Liver (tissue), 3 donors: ENCODE measurements around the gene TENM3.

Experiments used
- EGR1 ChIP-seq, 2 donors: IDR thresholded peaks; 2 replicates each; pipeline ENCODE4 v1.6.1; 2016 to 2018; ENCODE audit warnings: antibody characterized with exemption in 2 of 2, low read depth in 2 of 2
- FOXA2 ChIP-seq: IDR thresholded peaks from 2 replicates; pipeline ENCODE4 v1.6.1; 2016; ENCODE audit warnings: antibody characterized with exemption
- GABPA ChIP-seq, 2 donors: IDR thresholded peaks in 1 of 2; conservative IDR thresholded peaks in 1 of 2; 2 replicates each; pipeline ENCODE4 v1.6.1; 2016; ENCODE audit warnings: antibody characterized with exemption in 2 of 2, mild to moderate bottlenecking in 1 of 2, moderate library complexity in 1 of 2
- RAD21 ChIP-seq, 2 donors: IDR thresholded peaks; 2 replicates each; pipeline ENCODE4 v1.6.1; 2016; ENCODE audit warnings: antibody characterized with exemption in 2 of 2, mild to moderate bottlenecking in 2 of 2
- RXRA ChIP-seq, 2 donors: IDR thresholded peaks; 2 replicates each; pipeline ENCODE4 v1.6.1; 2017 to 2018; ENCODE audit warnings: antibody characterized with exemption in 2 of 2, mild to moderate bottlenecking in 1 of 2
- SP1 ChIP-seq: IDR thresholded peaks from 2 replicates; pipeline ENCODE4 v1.6.1; 2018; ENCODE audit warnings: antibody characterized with exemption, mild to moderate bottlenecking
- TAF1 ChIP-seq: conservative IDR thresholded peaks from 2 replicates; pipeline ENCODE4 v1.6.1; 2016; ENCODE audit warnings: antibody characterized with exemption, mild to moderate bottlenecking
- YY1 ChIP-seq: IDR thresholded peaks from 2 replicates; pipeline ENCODE4 v1.6.1; 2016; ENCODE audit warnings: antibody characterized with exemption, mild to moderate bottlenecking
- TF ChIP-seq, protein P1 (sequence below): fragments of 150-350 bp; IDR thresholded peaks from 2 replicates; pipeline ENCODE4 v1.5.1; 2017; ENCODE audit warnings: improper control_type of control experiment, low read depth, low read length; ENCODE audit not compliant: missing input control
- TF ChIP-seq, protein P2 (sequence below): IDR thresholded peaks from 2 replicates; pipeline ENCODE4 v1.6.1; 2016; ENCODE audit warnings: antibody characterized with exemption, mild to moderate bottlenecking
- TF ChIP-seq, protein P3 (sequence below): IDR thresholded peaks from 2 replicates; pipeline ENCODE4 v1.6.1; 2016; ENCODE audit warnings: antibody characterized with exemption
- TF ChIP-seq, protein P4 (sequence below): IDR thresholded peaks from 2 replicates; pipeline ENCODE4 v1.6.1; 2016; ENCODE audit warnings: antibody characterized with exemption
- TF ChIP-seq, protein P5 (sequence below): IDR thresholded peaks from 2 replicates; pipeline ENCODE4 v1.6.1; 2016; ENCODE audit warnings: antibody characterized with exemption
- donor health status: healthy.
- donor health status: healthy.

DNA sequence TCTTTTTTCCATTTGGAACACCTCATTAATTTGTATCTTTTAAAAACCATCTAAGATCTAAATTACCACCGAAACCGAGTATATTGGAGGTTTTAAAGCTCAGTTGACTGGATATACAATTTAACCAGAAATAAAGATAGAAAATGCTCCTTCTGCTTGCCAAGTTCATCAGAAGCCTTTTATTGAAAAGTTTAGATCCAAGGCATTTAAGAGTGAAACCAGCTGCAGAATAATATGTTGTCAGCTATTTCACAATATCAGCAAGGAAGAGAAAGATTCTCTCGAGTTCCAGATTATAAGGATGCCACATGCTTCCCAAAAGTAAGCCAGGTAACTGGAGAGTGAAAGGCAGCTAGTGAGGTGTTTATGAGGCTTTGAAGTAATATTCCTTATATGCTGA is 456.6 kb downstream of the TENM3 start:
- TF ChIP-seq, protein P1, sequence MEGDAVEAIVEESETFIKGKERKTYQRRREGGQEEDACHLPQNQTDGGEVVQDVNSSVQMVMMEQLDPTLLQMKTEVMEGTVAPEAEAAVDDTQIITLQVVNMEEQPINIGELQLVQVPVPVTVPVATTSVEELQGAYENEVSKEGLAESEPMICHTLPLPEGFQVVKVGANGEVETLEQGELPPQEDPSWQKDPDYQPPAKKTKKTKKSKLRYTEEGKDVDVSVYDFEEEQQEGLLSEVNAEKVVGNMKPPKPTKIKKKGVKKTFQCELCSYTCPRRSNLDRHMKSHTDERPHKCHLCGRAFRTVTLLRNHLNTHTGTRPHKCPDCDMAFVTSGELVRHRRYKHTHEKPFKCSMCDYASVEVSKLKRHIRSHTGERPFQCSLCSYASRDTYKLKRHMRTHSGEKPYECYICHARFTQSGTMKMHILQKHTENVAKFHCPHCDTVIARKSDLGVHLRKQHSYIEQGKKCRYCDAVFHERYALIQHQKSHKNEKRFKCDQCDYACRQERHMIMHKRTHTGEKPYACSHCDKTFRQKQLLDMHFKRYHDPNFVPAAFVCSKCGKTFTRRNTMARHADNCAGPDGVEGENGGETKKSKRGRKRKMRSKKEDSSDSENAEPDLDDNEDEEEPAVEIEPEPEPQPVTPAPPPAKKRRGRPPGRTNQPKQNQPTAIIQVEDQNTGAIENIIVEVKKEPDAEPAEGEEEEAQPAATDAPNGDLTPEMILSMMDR, result no peak
- TF ChIP-seq YY1 (no peak), GABPA (IDR thresholded peaks at IDR 0.05 in 1 of 2, conservative IDR thresholded peaks at IDR 0.05 in 1 of 2) (no peak), EGR1 (IDR thresholded peaks at IDR 0.05; ENCODE audit: low read depth in 2 of 2) (no peak), SP1 (no peak), RXRA (IDR thresholded peaks at IDR 0.05) (no peak), FOXA2 (no peak), TAF1 (no peak), RAD21 (IDR thresholded peaks at IDR 0.05) (no peak)
- TF ChIP-seq, protein P2, sequence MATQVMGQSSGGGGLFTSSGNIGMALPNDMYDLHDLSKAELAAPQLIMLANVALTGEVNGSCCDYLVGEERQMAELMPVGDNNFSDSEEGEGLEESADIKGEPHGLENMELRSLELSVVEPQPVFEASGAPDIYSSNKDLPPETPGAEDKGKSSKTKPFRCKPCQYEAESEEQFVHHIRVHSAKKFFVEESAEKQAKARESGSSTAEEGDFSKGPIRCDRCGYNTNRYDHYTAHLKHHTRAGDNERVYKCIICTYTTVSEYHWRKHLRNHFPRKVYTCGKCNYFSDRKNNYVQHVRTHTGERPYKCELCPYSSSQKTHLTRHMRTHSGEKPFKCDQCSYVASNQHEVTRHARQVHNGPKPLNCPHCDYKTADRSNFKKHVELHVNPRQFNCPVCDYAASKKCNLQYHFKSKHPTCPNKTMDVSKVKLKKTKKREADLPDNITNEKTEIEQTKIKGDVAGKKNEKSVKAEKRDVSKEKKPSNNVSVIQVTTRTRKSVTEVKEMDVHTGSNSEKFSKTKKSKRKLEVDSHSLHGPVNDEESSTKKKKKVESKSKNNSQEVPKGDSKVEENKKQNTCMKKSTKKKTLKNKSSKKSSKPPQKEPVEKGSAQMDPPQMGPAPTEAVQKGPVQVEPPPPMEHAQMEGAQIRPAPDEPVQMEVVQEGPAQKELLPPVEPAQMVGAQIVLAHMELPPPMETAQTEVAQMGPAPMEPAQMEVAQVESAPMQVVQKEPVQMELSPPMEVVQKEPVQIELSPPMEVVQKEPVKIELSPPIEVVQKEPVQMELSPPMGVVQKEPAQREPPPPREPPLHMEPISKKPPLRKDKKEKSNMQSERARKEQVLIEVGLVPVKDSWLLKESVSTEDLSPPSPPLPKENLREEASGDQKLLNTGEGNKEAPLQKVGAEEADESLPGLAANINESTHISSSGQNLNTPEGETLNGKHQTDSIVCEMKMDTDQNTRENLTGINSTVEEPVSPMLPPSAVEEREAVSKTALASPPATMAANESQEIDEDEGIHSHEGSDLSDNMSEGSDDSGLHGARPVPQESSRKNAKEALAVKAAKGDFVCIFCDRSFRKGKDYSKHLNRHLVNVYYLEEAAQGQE, result no peak
- TF ChIP-seq, protein P3, sequence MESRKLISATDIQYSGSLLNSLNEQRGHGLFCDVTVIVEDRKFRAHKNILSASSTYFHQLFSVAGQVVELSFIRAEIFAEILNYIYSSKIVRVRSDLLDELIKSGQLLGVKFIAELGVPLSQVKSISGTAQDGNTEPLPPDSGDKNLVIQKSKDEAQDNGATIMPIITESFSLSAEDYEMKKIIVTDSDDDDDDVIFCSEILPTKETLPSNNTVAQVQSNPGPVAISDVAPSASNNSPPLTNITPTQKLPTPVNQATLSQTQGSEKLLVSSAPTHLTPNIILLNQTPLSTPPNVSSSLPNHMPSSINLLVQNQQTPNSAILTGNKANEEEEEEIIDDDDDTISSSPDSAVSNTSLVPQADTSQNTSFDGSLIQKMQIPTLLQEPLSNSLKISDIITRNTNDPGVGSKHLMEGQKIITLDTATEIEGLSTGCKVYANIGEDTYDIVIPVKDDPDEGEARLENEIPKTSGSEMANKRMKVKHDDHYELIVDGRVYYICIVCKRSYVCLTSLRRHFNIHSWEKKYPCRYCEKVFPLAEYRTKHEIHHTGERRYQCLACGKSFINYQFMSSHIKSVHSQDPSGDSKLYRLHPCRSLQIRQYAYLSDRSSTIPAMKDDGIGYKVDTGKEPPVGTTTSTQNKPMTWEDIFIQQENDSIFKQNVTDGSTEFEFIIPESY, result no peak
- TF ChIP-seq, protein P4, sequence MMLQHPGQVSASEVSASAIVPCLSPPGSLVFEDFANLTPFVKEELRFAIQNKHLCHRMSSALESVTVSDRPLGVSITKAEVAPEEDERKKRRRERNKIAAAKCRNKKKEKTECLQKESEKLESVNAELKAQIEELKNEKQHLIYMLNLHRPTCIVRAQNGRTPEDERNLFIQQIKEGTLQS, result no peak
- TF ChIP-seq, protein P5, sequence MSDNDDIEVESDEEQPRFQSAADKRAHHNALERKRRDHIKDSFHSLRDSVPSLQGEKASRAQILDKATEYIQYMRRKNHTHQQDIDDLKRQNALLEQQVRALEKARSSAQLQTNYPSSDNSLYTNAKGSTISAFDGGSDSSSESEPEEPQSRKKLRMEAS, result no peak
